PFSK-1 (cell line): Measurements from ENCODE around the gene ZNF618.

Source experiments
- POLR2AphosphoS5 ChIP-seq: IDR thresholded peaks from 2 replicates; pipeline ENCODE4 v1.6.1; 2012; ENCODE audit warnings: low read depth, mild to moderate bottlenecking, control low read depth, low read length, moderate library complexity
- REST ChIP-seq, 2 experiments: IDR thresholded peaks; 2 replicates each; pipeline versions ENCODE4 v1.6.1 to v1.8.0; 2011 to 2012; ENCODE audit warnings: low read depth in 2 of 2, low read length in 2 of 2, control low read depth in 1 of 2, inconsistent platforms in 1 of 2, mild to moderate bottlenecking in 1 of 2, moderate library complexity in 1 of 2; ENCODE audit not compliant: insufficient read depth in 1 of 2
- TAF1 ChIP-seq: IDR thresholded peaks from 2 replicates; pipeline ENCODE4 v1.6.1; 2012; ENCODE audit warnings: low read length, control low read depth, borderline replicate concordance; ENCODE audit not compliant: insufficient read depth

- no peak for TF ChIP-seq POLR2AphosphoS5
- no peak for TF ChIP-seq REST (IDR thresholded peaks at IDR 0.05; ENCODE audit: insufficient read depth in 1 of 2, low read depth in 2 of 2, low read length in 2 of 2)
- no peak for TF ChIP-seq TAF1
These were observed 97.1 kb downstream of the ZNF618 start for GRCh38 chr9:113973226-113973625.
